AG09309 (cell line): Measurements from ENCODE around the gene TSPAN10.
"Not testable (repeated sequence)": the region's sequence is repeated elsewhere in the genome, so short reads cannot be mapped to it uniquely, and the experiment has no call there.

Experiments
- DNase-seq: peaks from one replicate; pipeline ENCODE4 v3.0.0-alpha.2; 2010; ENCODE audit warnings: low read depth
- H3K4me3 ChIP-seq: 2 replicates; pipeline ENCODE4 v1.5.1; 2011; ENCODE audit warnings: mild to moderate bottlenecking, low read depth, low read length, moderate library complexity; ENCODE audit not compliant: control insufficient read depth
- TF ChIP-seq, protein P1 (sequence below): IDR thresholded peaks from 2 replicates; pipeline ENCODE4 v1.5.1; 2011; ENCODE audit warnings: mild to moderate bottlenecking, low read depth, low read length, inconsistent platforms; ENCODE audit not compliant: insufficient read depth, control insufficient read depth; ENCODE audit errors: missing control alignments

TSPAN10 gene

DNA sequence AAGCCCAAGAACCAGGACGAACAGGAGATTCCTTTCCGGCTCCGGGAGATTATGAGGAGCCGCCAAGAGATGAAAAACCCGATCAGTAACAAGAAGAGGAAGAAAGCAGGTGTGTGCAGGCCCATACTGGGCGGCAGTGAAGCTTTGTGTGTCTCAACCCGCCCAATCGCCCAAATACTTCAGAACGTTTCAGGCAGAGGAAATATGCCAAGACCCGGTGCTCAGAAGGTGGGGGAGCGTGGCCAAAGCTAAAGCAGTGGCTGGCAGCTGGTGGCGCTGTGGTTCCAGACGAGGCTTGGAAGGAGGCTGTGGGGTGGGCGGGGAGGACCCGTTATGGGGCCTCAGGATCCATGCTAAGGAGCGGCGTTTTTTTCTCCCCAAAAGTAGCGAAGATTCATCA is 30.8 kb downstream of the TSPAN10 start:
- H3K4me3 ChIP-seq, result no peak overlapping the region
- no peak for DNase-seq
- TF ChIP-seq, protein P1, sequence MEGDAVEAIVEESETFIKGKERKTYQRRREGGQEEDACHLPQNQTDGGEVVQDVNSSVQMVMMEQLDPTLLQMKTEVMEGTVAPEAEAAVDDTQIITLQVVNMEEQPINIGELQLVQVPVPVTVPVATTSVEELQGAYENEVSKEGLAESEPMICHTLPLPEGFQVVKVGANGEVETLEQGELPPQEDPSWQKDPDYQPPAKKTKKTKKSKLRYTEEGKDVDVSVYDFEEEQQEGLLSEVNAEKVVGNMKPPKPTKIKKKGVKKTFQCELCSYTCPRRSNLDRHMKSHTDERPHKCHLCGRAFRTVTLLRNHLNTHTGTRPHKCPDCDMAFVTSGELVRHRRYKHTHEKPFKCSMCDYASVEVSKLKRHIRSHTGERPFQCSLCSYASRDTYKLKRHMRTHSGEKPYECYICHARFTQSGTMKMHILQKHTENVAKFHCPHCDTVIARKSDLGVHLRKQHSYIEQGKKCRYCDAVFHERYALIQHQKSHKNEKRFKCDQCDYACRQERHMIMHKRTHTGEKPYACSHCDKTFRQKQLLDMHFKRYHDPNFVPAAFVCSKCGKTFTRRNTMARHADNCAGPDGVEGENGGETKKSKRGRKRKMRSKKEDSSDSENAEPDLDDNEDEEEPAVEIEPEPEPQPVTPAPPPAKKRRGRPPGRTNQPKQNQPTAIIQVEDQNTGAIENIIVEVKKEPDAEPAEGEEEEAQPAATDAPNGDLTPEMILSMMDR, result no peak

DNA sequence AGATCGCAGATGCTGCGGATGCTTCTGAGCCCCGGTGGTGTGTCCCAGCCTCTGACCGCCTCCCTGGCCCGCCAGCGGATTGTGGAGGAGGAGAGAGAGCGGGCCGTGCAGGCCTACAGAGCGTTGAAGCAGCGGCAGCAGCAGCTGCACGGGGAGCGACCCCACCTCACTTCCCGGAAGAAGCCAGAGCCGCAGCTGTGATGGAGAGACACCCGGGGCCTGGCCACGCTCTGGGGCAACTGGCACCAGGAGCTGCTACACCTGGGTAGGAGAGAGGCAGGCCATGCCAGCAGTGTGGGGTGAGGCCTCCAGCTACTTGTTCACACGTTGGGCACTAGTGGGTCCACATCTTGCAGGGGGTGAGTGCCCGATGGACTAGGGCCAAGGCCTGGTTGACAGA is 35.5 kb downstream of the TSPAN10 start:
- no peak overlapping the region for H3K4me3 ChIP-seq
- TF ChIP-seq, protein P1, result no peak
- DNase-seq, result no peak

DNA sequence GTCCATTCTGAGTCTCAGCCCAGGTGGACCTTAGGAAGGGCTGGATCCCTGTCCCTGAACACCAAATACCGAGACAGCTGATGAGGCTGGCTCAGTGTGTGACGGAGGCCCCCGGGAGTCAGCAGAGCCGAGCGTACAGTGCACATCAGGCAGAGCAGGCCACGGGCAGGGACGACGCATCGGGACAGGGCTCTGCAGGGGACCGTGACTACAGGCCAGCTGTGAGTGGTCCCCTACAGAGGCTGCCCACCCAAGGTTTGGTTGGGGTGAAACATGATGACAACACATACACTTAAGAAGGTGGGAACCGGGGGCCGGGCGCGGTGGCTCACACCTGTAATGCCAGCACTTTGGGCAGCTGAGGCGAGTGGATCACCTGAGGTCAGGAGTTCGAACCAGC is 36.0 kb downstream of the TSPAN10 start:
- no peak for DNase-seq
- TF ChIP-seq, protein P1, result no peak
- H3K4me3 ChIP-seq, result no peak overlapping the region

DNA sequence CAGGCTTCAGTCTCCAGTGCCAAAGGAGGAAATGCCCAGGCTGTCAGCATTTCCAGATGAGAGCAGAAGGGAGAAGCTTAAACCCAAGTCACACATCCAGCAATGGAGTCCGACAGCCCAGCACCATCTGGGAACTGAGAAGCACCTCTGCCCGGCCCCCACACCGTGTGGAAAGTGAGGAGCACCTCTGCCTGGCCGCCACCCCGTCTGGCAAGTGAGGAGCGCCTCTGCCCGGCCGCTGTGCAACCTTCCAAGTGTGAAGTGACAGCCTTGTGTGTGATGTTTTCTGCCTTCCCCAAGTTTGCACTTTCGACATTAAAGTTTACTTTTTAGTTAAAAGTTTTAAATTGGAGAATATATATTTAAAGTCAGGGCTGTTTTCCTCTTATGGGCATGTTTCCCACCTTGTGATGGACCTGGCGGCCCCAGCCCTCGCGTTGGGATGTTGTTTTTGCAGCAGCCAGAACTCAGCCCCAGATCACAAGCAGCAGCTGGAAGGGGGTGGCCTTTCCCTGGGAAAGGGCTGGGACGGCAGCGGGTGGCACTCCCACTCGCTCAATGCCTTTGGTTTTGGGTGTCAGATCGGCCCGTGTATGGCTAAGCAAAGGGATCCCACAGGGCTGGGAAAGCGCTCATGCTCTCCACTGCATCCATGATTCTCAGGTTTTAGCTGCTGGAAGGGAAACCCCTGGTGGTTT is 36.7 kb downstream of the TSPAN10 start:
- no peak overlapping the region for H3K4me3 ChIP-seq
- TF ChIP-seq, protein P1, result no peak

DNA sequence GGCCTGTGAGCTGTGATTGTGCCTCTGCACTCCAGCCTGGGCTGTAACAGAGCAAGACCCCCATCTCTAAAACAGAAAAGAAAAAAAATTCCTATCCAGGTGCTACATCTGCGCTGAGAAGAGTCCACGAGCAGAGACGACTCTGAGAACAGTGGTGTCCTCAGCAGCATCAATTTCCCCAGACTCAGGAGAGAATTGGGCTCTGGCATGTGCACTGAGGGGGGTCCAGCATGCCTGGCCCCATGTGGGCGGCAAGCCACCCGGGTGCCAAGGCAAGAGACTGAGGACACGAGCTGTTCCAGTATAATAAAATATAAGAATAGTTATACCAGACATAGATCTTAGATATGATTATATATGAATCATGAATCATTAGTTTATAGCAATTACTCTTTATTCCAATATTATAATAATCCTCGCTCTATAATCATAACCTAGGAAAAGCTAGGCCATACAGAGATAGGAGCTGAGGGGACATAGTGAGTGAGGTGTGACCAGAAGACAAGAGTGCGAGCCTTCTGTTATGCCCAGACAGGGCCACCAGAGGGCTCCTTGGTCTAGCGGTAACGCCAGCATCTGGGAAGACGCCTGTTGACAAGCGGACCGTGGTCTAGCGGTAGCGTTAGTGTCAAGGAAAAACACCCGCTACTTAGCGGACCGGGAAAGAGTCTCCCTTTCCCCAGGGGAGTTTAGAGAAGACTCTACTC is 38.7 kb downstream of the TSPAN10 start:
- not testable (repeated sequence) for H3K4me3 ChIP-seq
- TF ChIP-seq, protein P1, result peak; percentile 50

More for the DNA sequence above, 36.7 kb downstream of the TSPAN10 start:
- DNase-seq, result no peak

DNA sequence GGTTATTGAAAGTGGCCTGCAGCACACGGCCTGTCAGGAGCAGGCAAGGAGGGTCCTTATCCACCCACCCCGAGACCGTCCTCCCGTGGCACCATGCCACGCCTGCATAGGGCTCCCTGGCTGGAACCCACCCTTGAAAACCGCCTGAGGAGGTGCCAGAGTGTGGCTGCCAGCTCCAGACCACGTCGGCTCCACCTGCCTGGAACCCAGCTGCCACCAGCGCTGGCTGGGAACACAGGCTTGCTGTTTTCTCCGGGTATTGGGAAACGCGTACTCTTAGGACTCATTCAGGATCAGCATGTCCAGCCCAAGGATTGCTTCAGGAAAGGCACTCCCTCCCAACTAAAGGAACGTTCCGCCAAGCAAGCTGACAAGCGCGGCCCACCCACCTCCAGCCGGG is 39.9 kb downstream of the TSPAN10 start:
- DNase-seq, result no peak
- no peak overlapping the region for H3K4me3 ChIP-seq
- TF ChIP-seq, protein P1, result no peak

More for the DNA sequence above, 38.7 kb downstream of the TSPAN10 start:
- not testable (repeated sequence) for DNase-seq
